GM21528 (cell line): Measurements from ENCODE around the gene IL1RL2.

Source experiments
- ATAC-seq: cut with Tn5 transposase; IDR thresholded peaks from one replicate; pipeline ENCODE4 v1.9.1; 2021; ENCODE audit warnings: mild to moderate bottlenecking, moderate library complexity; ENCODE audit not compliant: unreplicated experiment, low FRiP score

IL1RL2 gene

GRCh38 chr2:102258386-102259074 is 71.7 kb downstream of the IL1RL2 start:
- no peak for ATAC-seq

- ATAC-seq = no peak
These were observed 74.8 kb downstream of the IL1RL2 start for GRCh38 chr2:102261467-102262135.

GRCh38 chr2:102262216-102263129 is 75.7 kb downstream of the IL1RL2 start:
- no peak for ATAC-seq

GRCh38 chr2:102264952-102265351 is 78.1 kb downstream of the IL1RL2 start:
- ATAC-seq = no peak

- ATAC-seq = no peak
These were observed 79.4 kb downstream of the IL1RL2 start for GRCh38 chr2:102266204-102266603.

- ATAC-seq = no peak
These were observed 81.0 kb downstream of the IL1RL2 start for GRCh38 chr2:102267774-102268173.

GRCh38 chr2:102268510-102269199 is 81.8 kb downstream of the IL1RL2 start:
- ATAC-seq = no peak

GRCh38 chr2:102269200-102269524 is 82.3 kb downstream of the IL1RL2 start:
- no peak for ATAC-seq

- ATAC-seq = no peak
These were observed 85.0 kb downstream of the IL1RL2 start for GRCh38 chr2:102271844-102272243.

GRCh38 chr2:102273619-102274211 is 86.9 kb downstream of the IL1RL2 start:
- no peak for ATAC-seq

- no peak for ATAC-seq
These were observed 89.9 kb downstream of the IL1RL2 start for GRCh38 chr2:102276549-102277201.

- no peak for ATAC-seq
These were observed 90.4 kb downstream of the IL1RL2 start for GRCh38 chr2:102277202-102277700.

- no peak for ATAC-seq
These were observed 92.0 kb downstream of the IL1RL2 start for GRCh38 chr2:102278720-102279390.

GRCh38 chr2:102279391-102279735 is 92.5 kb downstream of the IL1RL2 start:
- ATAC-seq = no peak

- no peak for ATAC-seq
These were observed 95.9 kb downstream of the IL1RL2 start for GRCh38 chr2:102282678-102283091.

GRCh38 chr2:102283996-102284395 is 97.2 kb downstream of the IL1RL2 start:
- no peak for ATAC-seq

GRCh38 chr2:102284611-102285010 is 97.8 kb downstream of the IL1RL2 start:
- no peak for ATAC-seq

GRCh38 chr2:102285368-102285767 is 98.5 kb downstream of the IL1RL2 start:
- no peak for ATAC-seq

- no peak for ATAC-seq
These were observed 99.2 kb downstream of the IL1RL2 start for GRCh38 chr2:102286041-102286440.
